OCI-LY7 (cell line): ENCODE measurements around the gene IKZF1. TPM values are rescaled to one million over a fixed set of nuclear protein-coding genes. Genes with fewer than 3 reads are reported as not detected.

Experiments used
- BruUV-seq: library from RNA; stranded (reverse); fragments of 400-500 nt; replicated peaks from 2 replicates; lab custom pipeline; 2021; lab: Mats Ljungman, UMichigan
- CTCF ChIA-PET: fragments of 300-600 bp; sonication (Branson Sonifier 250); formaldehyde crosslinking; loops from one replicate; lab custom pipeline; 2022; ENCODE audit warnings: antibody characterized with exemption; ENCODE audit not compliant: unreplicated experiment; lab: Charles Lee
- POLR2A ChIA-PET: fragments of 300-600 bp; sonication (Branson Sonifier 250); formaldehyde crosslinking; loops from one replicate; lab custom pipeline; 2022; ENCODE audit warnings: antibody characterized with exemption; lab: Charles Lee
- DNase-seq: peaks from one replicate; pipeline ENCODE4 v3.0.0-alpha.2; 2015; ENCODE audit warnings: low spot score
- H2AFZ ChIP-seq: fragments of 200-600 bp; sonication (generic), shearing (Covaris generic); 2 replicates; pipeline ENCODE4 v1.6.1; 2014; ENCODE audit warnings: mild to moderate bottlenecking, antibody characterized with exemption, low read length, moderate library complexity
- H3K27ac ChIP-seq: fragments of 200-600 bp; sonication (generic); 2 replicates; pipeline ENCODE4 v1.5.1; 2014; ENCODE audit warnings: mixed run types, low read depth, mild to moderate bottlenecking, moderate library complexity, low read length, inconsistent platforms; ENCODE audit not compliant: poor library complexity, severe bottlenecking
- H3K36me3 ChIP-seq: fragments of 200-600 bp; sonication (generic); 2 replicates; pipeline ENCODE4 v1.6.1; 2014; ENCODE audit warnings: mild to moderate bottlenecking, antibody characterized with exemption, low read length, moderate library complexity, mixed read lengths; ENCODE audit not compliant: insufficient read depth
- H3K4me1 ChIP-seq: fragments of 200-600 bp; sonication (generic); 2 replicates; pipeline ENCODE4 v1.5.1; 2014; ENCODE audit warnings: mild to moderate bottlenecking, low read length; ENCODE audit not compliant: insufficient read depth, poor library complexity, severe bottlenecking
- H3K4me2 ChIP-seq: fragments of 200-600 bp; sonication (generic); 2 replicates; pipeline ENCODE4 v1.6.1; 2014; ENCODE audit warnings: mild to moderate bottlenecking, low read length
- H3K4me3 ChIP-seq: fragments of 200-600 bp; sonication (generic); 2 replicates; pipeline ENCODE4 v1.5.1; 2014; ENCODE audit warnings: mild to moderate bottlenecking, low read depth, low read length; ENCODE audit not compliant: poor library complexity, severe bottlenecking
- H3K79me2 ChIP-seq: fragments of 200-600 bp; sonication (generic); 2 replicates; pipeline ENCODE4 v1.6.1; 2016; ENCODE audit warnings: low read depth, mild to moderate bottlenecking, low read length, moderate library complexity, mixed read lengths; ENCODE audit not compliant: insufficient read depth
- H3K9me2 ChIP-seq: fragments of 200-600 bp; sonication (generic); 2 replicates; pipeline ENCODE4 v1.6.1; 2016; ENCODE audit warnings: mild to moderate bottlenecking, low read length, mixed read lengths; ENCODE audit not compliant: insufficient read depth
- H3K9me3 ChIP-seq: fragments of 200-600 bp; sonication (generic); 2 replicates; pipeline ENCODE4 v1.6.1; 2014; ENCODE audit warnings: mild to moderate bottlenecking, mixed run types, low read length, mixed read lengths
- H4K20me1 ChIP-seq: fragments of 200-600 bp; sonication (generic); 2 replicates; pipeline ENCODE4 v1.6.1; 2014; ENCODE audit warnings: mild to moderate bottlenecking, antibody characterized with exemption, low read length, moderate library complexity, mixed read lengths; ENCODE audit not compliant: insufficient read depth
- CTCF ChIP-seq: fragments of 200-600 bp; sonication (generic); conservative IDR thresholded peaks from 2 replicates; pipeline ENCODE4 v1.5.1; 2014; ENCODE audit warnings: mild to moderate bottlenecking, antibody characterized with exemption, low read length, moderate library complexity, mixed read lengths
- EZH2phosphoT487 ChIP-seq: fragments of 200-600 bp; sonication (generic); IDR thresholded peaks from 2 replicates; pipeline ENCODE4 v1.6.1; 2018; ENCODE audit warnings: low read depth, borderline replicate concordance, mild to moderate bottlenecking, mixed run types, antibody characterized with exemption, low read length, moderate library complexity, mixed read lengths
- intact Hi-C: fragments of 100-400 bp; cut with micrococcal nuclease; formaldehyde crosslinking; loops from one replicate; pipeline ENCODE4 v1.10.0; 2022; ENCODE audit not compliant: unreplicated experiment
- total RNA-seq, 2 experiments: library from RNA; depleted of rRNA in 1 of 2; stranded (reverse); fragments of >200 nt in 1 of 2; shearing (Covaris generic) in 1 of 2; gene quantifications; 2 replicates each; pipeline ENCODE4 v1.2.3, GENCODE V29; 2014 to 2022

Gene IKZF1
- total RNA-seq, 2 experiments from 2014 or later, result 108 to 161 TPM

DNA sequence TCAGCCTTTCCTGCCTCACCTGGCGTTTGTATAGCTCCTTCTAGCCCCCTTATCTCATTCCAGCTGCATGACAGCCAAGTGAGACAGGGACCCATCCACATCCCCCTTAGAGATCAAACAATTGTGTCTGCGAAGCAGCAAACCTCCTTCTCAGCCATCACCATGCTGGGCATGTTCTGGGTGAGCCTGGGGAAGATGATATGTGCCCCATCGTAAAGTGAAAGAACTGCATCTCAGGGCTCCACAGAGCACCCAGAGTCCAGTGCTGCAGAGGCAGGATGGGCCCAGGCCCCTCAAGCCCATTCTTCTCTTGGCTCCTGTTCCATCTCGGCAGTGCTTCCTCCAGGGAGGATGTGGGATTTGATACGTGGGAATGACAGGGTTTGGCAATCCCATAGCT lies 102.4 kb downstream of the IKZF1 start:
- Histone ChIP-seq H3K9me3 (no peaks in the 10 kb centered on the region), H3K4me2 (no peak overlapping the region), H4K20me1 (0 out of 2 replicates have a peak, but pooled peaks cover 4% of the 10 kb centered on the region), H3K4me1 (peaks cover 34% of the 10 kb centered on the region), H3K36me3 (peaks cover 29% of the 10 kb centered on the region), H3K79me2 (no peaks in the 10 kb centered on the region), H2AFZ (no peak overlapping the region), H3K27ac (no peak overlapping the region), H3K9me2 (no peaks in the 10 kb centered on the region), H3K4me3 (no peak overlapping the region)
- BruUV-seq, result no TSS peak
- no peak for DNase-seq
- ChIA-PET POLR2A (interaction anchor here (1.1 to 1.2 kb wide), 2 partner anchors 11 to 14 kb away, joined by 3 read pairs; no protein-coding TSS in a partner anchor), CTCF (no interaction called here)
- TF ChIP-seq EZH2phosphoT487 (no peak), CTCF (no peak)
- intact Hi-C loops, result loop anchor here (1.0 kb wide), 1 partner anchor 11 kb away; no protein-coding TSS in a partner anchor

DNA sequence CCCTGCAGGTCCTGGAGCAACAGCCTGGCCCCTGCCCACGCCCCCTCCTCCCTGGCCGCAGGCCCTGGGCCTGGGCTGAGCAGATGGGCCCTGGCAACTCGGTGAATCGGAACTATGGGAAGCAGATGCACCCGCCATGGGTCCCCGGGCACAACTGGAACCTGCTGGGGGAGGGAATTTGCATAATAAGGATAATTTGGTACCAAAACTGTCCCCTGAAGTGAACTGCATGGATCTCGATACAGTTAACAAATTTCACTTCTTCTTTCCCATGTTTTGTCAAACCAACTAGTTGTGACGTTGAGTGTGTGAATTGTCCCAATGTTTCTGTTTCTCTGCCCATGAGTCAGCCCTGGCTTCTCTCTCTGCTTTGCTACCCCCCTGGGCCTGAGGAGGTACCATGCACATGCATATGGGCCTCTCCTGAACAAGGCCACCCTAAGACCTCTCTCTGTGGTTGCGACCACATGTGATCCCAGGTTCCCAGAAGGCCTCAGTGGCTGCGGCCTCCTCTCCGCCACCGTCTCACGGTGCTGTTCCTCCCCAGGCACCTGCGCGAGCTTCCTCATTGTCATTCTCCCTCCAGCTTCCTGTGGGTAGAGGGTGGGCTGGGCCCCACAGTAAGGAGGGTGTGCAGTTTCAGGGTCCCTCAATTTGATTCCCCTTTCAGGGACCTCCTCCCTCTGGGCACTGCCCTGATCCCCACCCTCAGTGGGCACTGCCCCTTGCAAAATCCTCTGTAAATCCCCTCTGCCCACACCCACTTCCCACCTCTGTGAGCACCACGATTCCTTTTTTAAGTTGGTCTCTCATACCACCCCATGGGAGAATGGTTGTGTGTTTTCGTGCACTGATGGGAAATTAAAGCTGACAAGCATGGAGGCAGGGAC lies 105.6 kb downstream of the IKZF1 start:
- Histone ChIP-seq H3K9me3 (no peaks in the 10 kb centered on the region), H4K20me1 (no peaks in the 10 kb centered on the region), H3K36me3 (no peaks in the 10 kb centered on the region), H3K4me2 (peak overlapping the region; percentile 49), H3K4me3 (no peak overlapping the region), H3K9me2 (no peaks in the 10 kb centered on the region), H2AFZ (peak overlapping the region; percentile 43; the same call in 1 of the 2 replicates), H3K79me2 (no peaks in the 10 kb centered on the region), H3K4me1 (peaks cover 46% of the 10 kb centered on the region), H3K27ac (peak overlapping the region; percentile 11)
- ChIA-PET CTCF (no interaction called here), POLR2A (interaction anchor here (0.7 to 1.8 kb wide), 9 partner anchors 9 to 264 kb away, joined by 3 to 7 read pairs (median 3); partner anchors contain the start of gene IKZF1)
- BruUV-seq, result no TSS peak
- intact Hi-C loops, result no loop called here
- TF ChIP-seq EZH2phosphoT487 (no peak), CTCF (no peak)
- peak; percentile 64 for DNase-seq
